ENCODE data around the gene ETV4.
A peak's percentile ranks its signal among the peaks of the same experiment; 100 is the strongest.

Gene ETV4

DNA sequence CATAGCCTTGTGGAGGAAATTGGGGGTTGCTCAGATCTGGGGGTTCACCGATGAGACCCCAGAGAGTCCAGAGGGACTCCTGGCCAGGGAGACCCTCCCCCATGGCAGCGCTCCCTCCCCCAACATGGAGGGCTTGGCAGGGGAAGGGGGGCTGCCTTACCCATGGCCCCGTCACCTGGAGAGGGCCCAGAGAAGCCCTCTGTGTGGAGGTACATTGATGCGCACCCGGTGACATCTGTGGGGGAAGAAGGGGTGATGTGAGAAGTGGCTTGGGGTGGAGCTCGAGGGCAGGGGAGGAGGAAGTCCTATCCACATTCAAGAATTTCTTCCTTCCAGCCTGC is 16.2 kb downstream of the ETV4 start:
- Histone ChIP-seq H3K9me3 (ENCODE audit: insufficient read depth, low read depth, low read length) (no peaks in the 10 kb centered on the region), H3K4me1 (ENCODE audit: control insufficient read depth in 1 of 2, insufficient read depth in 2 of 2, low read length in 2 of 2) (peaks cover 30 to 32% of the 10 kb centered on the region in 2 experiments), H3K4me2 (ENCODE audit: low read length) (peak overlapping the region; percentile 40), H3K36me3 (ENCODE audit: control insufficient read depth in 1 of 2, insufficient read depth in 2 of 2, low read length in 2 of 2) (peaks cover 19 to 26% of the 10 kb centered on the region in 2 experiments), H3K79me1 (ENCODE audit: low read length) (peaks cover 5% of the 10 kb centered on the region), H3K14ac (ENCODE audit: low read length) (peak overlapping the region; percentile 42), H3K18ac (ENCODE audit: low read length) (peak overlapping the region; percentile 31), H2BK120ac (ENCODE audit: insufficient read depth, low read length, poor library complexity) (no peak overlapping the region), H4K91ac (ENCODE audit: low read depth, low read length) (peak overlapping the region; percentile 34), H2AFZ (ENCODE audit: insufficient read depth, low read length, poor library complexity) (no peak overlapping the region), H3K9ac (ENCODE audit: low read length) (no peak overlapping the region), H3K27ac (ENCODE audit: low read depth, low read length) (peak overlapping the region; percentile 12), H4K12ac (ENCODE audit: low read depth, low read length) (no peak overlapping the region), H3K4ac (ENCODE audit: low read depth, low read length) (no peak overlapping the region), H2BK5ac (ENCODE audit: low read depth, low read length, poor library complexity) (no peak overlapping the region), H3K27me3 (ENCODE audit: insufficient read depth, low read length) (no peaks in the 10 kb centered on the region), H3K79me2 (ENCODE audit: control insufficient read depth, insufficient read depth, low read length, poor library complexity) (peaks cover 2% of the 10 kb centered on the region), H3K23ac (ENCODE audit: low read length) (no peak overlapping the region), H2AK5ac (ENCODE audit: low read length) (no peak overlapping the region), H4K8ac (ENCODE audit: low read depth, low read length) (no peak overlapping the region), H2BK12ac (ENCODE audit: low read length) (no peak overlapping the region), H3K4me3 (ENCODE audit: low read depth, low read length) (no peak overlapping the region)
- WGBS (ENCODE audit: extremely low coverage, insufficient coverage, insufficient read length), result no CpG with 5 or more reads among the region's 6 CpGs
- DNase-seq, result no peak

DNA sequence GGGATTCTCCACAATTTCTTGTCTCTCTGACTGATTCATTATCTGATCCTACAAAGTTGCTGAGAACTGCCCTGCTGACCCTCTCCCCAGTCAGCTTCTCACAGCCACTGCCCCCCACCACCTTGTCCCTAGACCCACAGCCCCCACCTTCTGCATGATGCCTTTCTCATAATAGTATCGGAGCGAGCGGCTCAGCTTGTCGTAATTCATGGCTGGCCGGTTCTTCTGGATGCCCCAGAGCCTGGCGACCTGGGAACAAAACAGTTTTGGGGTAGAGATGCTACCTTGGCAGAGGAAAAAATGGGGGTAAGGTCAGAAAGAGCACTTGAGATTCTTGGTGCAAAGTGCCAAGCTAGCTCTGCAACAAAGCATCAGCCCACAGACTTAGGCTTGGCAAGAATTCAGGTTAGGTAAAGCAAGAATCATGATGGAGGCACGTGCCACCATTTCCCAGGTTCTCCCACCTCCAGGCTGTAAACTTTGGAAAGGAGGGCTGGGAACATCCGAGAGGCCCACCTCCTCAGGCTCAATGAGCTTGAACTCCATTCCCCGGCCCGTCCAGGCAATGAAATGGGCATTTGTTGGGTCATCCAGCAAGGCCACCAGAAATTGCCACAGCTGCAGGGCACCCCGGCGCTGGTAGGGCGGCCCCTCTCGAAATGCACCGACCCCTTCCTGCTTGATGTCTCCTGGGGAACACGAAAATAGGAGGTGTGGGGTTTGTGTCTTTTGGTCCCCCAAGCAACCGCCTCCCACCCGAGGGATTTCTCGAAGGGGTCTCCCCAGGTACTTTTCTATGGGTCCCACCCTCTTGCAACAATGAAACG is 16.9 kb downstream of the ETV4 start:
- no peak overlapping the region for H3K23ac ChIP-seq (ENCODE audit: low read length)
- WGBS (ENCODE audit: extremely low coverage, insufficient coverage, insufficient read length), result no CpG with 5 or more reads among the region's 20 CpGs
- peaks cover 31 to 35% of the 10 kb centered on the region in 2 experiments for H3K4me1 ChIP-seq (ENCODE audit: control insufficient read depth in 1 of 2, insufficient read depth in 2 of 2, low read length in 2 of 2)
- H3K4me2 ChIP-seq (ENCODE audit: low read length), result no peak overlapping the region
- no peak overlapping the region for H3K9ac ChIP-seq (ENCODE audit: low read length)
- no peak overlapping the region for H3K18ac ChIP-seq (ENCODE audit: low read length)
- peak overlapping the region; percentile 24 for H4K91ac ChIP-seq (ENCODE audit: low read depth, low read length)
- H2BK5ac ChIP-seq (ENCODE audit: low read depth, low read length, poor library complexity), result peak overlapping the region; percentile 9
- DNase-seq, result peak; percentile 3 to 36
- H3K27ac ChIP-seq (ENCODE audit: low read depth, low read length), result peak overlapping the region; percentile 63
- H3K4ac ChIP-seq (ENCODE audit: low read depth, low read length), result no peak overlapping the region
- no peak overlapping the region for H2BK12ac ChIP-seq (ENCODE audit: low read length)
- H3K9me3 ChIP-seq (ENCODE audit: insufficient read depth, low read depth, low read length), result no peaks in the 10 kb centered on the region
- peaks cover 25 to 32% of the 10 kb centered on the region in 2 experiments for H3K36me3 ChIP-seq (ENCODE audit: control insufficient read depth in 1 of 2, insufficient read depth in 2 of 2, low read length in 2 of 2)
- H2AFZ ChIP-seq (ENCODE audit: insufficient read depth, low read length, poor library complexity), result no peak overlapping the region
- H4K8ac ChIP-seq (ENCODE audit: low read depth, low read length), result peak overlapping the region; percentile 16
- peak overlapping the region; percentile 12 for H4K12ac ChIP-seq (ENCODE audit: low read depth, low read length)
- no peak overlapping the region for H2AK5ac ChIP-seq (ENCODE audit: low read length)
- H3K27me3 ChIP-seq (ENCODE audit: insufficient read depth, low read length), result no peaks in the 10 kb centered on the region
- H3K79me2 ChIP-seq (ENCODE audit: control insufficient read depth, insufficient read depth, low read length, poor library complexity), result peaks cover 3% of the 10 kb centered on the region
- peak overlapping the region; percentile 41 for H3K14ac ChIP-seq (ENCODE audit: low read length)
- H2BK120ac ChIP-seq (ENCODE audit: insufficient read depth, low read length, poor library complexity), result peak overlapping the region; percentile 61
- peaks cover 6% of the 10 kb centered on the region for H3K79me1 ChIP-seq (ENCODE audit: low read length)
- H3K4me3 ChIP-seq (ENCODE audit: low read depth, low read length), result no peak overlapping the region

DNA sequence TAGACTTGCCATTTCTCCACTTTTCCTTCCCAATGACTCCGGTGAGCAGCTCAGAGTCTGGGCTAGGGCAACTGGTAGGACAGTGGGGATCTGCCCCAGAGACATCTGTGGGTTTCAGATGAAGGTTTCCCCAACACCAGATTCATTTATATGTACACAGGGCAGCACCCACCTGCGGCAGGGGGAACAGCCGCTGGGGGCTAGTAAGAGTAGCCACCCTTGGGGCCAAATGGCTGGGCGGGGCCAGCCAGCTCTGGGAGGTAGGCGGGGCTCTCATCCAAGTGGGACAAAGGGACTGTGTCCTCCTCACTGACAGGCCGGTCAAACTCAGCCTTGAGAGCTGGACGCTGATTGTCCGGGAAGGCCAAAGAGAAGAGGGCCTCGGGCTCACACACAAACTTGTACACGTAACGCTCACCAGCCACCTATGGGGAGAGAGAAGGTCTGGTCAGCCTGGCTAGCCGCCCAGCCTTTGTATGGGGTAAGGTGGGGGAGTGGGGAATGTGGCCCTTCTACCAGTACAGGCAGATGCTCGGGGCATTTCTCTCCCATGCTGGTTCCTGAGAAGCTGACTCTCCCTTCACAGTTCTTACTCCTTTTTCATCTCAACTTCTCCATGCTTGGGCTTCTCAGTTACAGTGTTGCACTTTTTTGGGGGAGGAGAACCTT is 17.7 kb downstream of the ETV4 start:
- Histone ChIP-seq H3K9ac (ENCODE audit: low read length) (no peak overlapping the region), H2AK5ac (ENCODE audit: low read length) (no peak overlapping the region), H3K27ac (ENCODE audit: low read depth, low read length) (peak overlapping the region; percentile 63), H3K79me1 (ENCODE audit: low read length) (peaks cover 6% of the 10 kb centered on the region), H3K18ac (ENCODE audit: low read length) (no peak overlapping the region), H3K27me3 (ENCODE audit: insufficient read depth, low read length) (no peaks in the 10 kb centered on the region), H4K91ac (ENCODE audit: low read depth, low read length) (peak overlapping the region; percentile 46), H3K23ac (ENCODE audit: low read length) (no peak overlapping the region), H3K9me3 (ENCODE audit: insufficient read depth, low read depth, low read length) (no peaks in the 10 kb centered on the region), H4K12ac (ENCODE audit: low read depth, low read length) (no peak overlapping the region), H3K4me1 (ENCODE audit: control insufficient read depth in 1 of 2, insufficient read depth in 2 of 2, low read length in 2 of 2) (peaks cover 31 to 35% of the 10 kb centered on the region in 2 experiments), H3K4ac (ENCODE audit: low read depth, low read length) (no peak overlapping the region), H2AFZ (ENCODE audit: insufficient read depth, low read length, poor library complexity) (no peak overlapping the region), H3K36me3 (ENCODE audit: control insufficient read depth in 1 of 2, insufficient read depth in 2 of 2, low read length in 2 of 2) (peaks cover 32 to 39% of the 10 kb centered on the region in 2 experiments), H3K79me2 (ENCODE audit: control insufficient read depth, insufficient read depth, low read length, poor library complexity) (peaks cover 3% of the 10 kb centered on the region), H2BK12ac (ENCODE audit: low read length) (no peak overlapping the region), H2BK120ac (ENCODE audit: insufficient read depth, low read length, poor library complexity) (peak overlapping the region; percentile 61), H3K14ac (ENCODE audit: low read length) (no peak overlapping the region), H4K8ac (ENCODE audit: low read depth, low read length) (no peak overlapping the region), H3K4me2 (ENCODE audit: low read length) (no peak overlapping the region), H3K4me3 (ENCODE audit: low read depth, low read length) (no peak overlapping the region), H2BK5ac (ENCODE audit: low read depth, low read length, poor library complexity) (no peak overlapping the region)
- peak; percentile 99 for DNase-seq
- WGBS (ENCODE audit: extremely low coverage, insufficient coverage, insufficient read length), result no CpG with 5 or more reads among the region's 13 CpGs

DNA sequence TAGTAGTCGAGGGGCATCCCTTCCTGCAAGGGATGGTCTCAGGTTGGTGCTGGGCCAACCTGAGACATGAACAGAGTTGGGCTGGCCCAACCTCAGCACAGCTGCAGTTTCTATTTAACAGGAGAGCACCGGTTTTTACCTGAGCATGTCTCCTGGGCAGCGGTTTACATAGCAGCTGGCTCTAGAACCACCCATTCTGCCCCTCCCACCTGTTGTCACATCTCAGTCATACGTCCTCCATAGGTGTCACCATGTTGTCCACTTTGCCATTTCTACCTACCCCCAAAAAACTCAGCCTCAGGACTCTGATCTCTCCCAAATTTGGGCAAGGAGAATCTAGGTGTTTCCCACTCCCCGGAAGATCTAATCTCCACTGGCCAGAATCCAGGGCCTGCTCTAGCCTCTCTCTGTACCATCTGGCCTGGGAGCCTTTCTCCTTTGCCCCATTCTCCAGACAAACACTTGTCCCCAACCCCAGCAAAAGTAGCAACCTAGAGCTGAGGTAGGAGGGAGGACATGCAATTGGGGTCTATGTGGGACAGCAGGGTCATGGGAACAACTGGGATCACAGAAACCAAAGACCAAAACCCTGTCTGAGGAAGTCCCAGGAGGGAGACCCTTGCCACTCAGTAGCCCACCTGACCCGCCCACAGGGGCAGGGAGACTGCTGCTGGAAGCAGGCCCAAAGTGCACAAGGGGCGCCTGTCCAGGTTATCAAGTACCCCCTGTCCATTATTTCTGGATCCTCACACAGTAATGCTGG is 19.1 kb downstream of the ETV4 start:
- Histone ChIP-seq H3K9ac (ENCODE audit: low read length) (no peak overlapping the region), H3K27me3 (ENCODE audit: insufficient read depth, low read length) (no peaks in the 10 kb centered on the region), H2BK12ac (ENCODE audit: low read length) (no peak overlapping the region), H3K4me2 (ENCODE audit: low read length) (no peak overlapping the region), H4K8ac (ENCODE audit: low read depth, low read length) (no peak overlapping the region), H3K18ac (ENCODE audit: low read length) (no peak overlapping the region), H4K12ac (ENCODE audit: low read depth, low read length) (no peak overlapping the region), H3K23ac (ENCODE audit: low read length) (no peak overlapping the region), H3K36me3 (ENCODE audit: control insufficient read depth in 1 of 2, insufficient read depth in 2 of 2, low read length in 2 of 2) (peaks cover 40 to 43% of the 10 kb centered on the region in 2 experiments), H2AK5ac (ENCODE audit: low read length) (no peak overlapping the region), H2AFZ (ENCODE audit: insufficient read depth, low read length, poor library complexity) (no peak overlapping the region), H4K91ac (ENCODE audit: low read depth, low read length) (no peak overlapping the region), H3K79me2 (ENCODE audit: control insufficient read depth, insufficient read depth, low read length, poor library complexity) (peaks cover 3% of the 10 kb centered on the region), H3K9me3 (ENCODE audit: insufficient read depth, low read depth, low read length) (no peaks in the 10 kb centered on the region), H2BK5ac (ENCODE audit: low read depth, low read length, poor library complexity) (no peak overlapping the region), H3K4me1 (ENCODE audit: control insufficient read depth in 1 of 2, insufficient read depth in 2 of 2, low read length in 2 of 2) (peaks cover 31 to 35% of the 10 kb centered on the region in 2 experiments), H3K14ac (ENCODE audit: low read length) (no peak overlapping the region), H3K4ac (ENCODE audit: low read depth, low read length) (no peak overlapping the region), H3K79me1 (ENCODE audit: low read length) (peaks cover 6% of the 10 kb centered on the region), H3K27ac (ENCODE audit: low read depth, low read length) (no peak overlapping the region), H3K4me3 (ENCODE audit: low read depth, low read length) (no peak overlapping the region), H2BK120ac (ENCODE audit: insufficient read depth, low read length, poor library complexity) (no peak overlapping the region)
- WGBS (ENCODE audit: extremely low coverage, insufficient coverage, insufficient read length), result no CpG with 5 or more reads among the region's 7 CpGs
- no peak for DNase-seq
